HG02588 (cell line): Measurements from ENCODE around the gene SSX2IP.
"Not testable (repeated sequence)": the region's sequence is repeated elsewhere in the genome, so short reads cannot be mapped to it uniquely, and the experiment has no call there.

Experiments used
- ATAC-seq: cut with Tn5 transposase; IDR thresholded peaks from one replicate; pipeline ENCODE4 v1.9.1; 2021; ENCODE audit warnings: mild to moderate bottlenecking, moderate library complexity; ENCODE audit not compliant: unreplicated experiment

The SSX2IP gene, protein sequence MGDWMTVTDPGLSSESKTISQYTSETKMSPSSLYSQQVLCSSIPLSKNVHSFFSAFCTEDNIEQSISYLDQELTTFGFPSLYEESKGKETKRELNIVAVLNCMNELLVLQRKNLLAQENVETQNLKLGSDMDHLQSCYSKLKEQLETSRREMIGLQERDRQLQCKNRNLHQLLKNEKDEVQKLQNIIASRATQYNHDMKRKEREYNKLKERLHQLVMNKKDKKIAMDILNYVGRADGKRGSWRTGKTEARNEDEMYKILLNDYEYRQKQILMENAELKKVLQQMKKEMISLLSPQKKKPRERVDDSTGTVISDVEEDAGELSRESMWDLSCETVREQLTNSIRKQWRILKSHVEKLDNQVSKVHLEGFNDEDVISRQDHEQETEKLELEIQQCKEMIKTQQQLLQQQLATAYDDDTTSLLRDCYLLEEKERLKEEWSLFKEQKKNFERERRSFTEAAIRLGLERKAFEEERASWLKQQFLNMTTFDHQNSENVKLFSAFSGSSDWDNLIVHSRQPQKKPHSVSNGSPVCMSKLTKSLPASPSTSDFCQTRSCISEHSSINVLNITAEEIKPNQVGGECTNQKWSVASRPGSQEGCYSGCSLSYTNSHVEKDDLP

GRCh38 chr1:84690397-84691121 lies at the start of gene SSX2IP:
Gene SSX2IP (minus strand): TSS chr1:84690461. CDS start chr1:84671219, 19,242 bp downstream.
- ATAC-seq, result peak; percentile 95

GRCh38 chr1:84738237-84738636 lies 48.0 kb upstream of the SSX2IP start:
- no peak for ATAC-seq

DNA sequence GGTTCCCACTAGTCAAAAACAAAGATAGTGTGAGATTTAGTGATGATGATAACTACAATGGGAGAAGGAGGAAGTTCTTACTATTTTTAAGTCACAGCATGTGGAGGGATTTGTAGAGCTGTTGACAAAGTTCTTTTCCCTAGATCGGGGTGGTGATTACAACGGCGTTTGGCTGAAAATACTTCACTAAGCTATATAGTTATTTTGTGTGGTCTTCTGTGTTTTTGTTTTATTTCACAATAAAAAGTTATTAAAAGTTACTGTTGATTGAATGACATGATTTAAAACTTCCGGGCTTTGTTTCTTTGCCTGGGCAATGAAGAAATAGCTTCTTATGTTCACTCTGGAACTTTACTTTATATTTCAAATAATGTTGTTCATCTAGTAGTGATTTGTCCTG lies 47.3 kb upstream of the SSX2IP start:
- ATAC-seq, result no peak

DNA sequence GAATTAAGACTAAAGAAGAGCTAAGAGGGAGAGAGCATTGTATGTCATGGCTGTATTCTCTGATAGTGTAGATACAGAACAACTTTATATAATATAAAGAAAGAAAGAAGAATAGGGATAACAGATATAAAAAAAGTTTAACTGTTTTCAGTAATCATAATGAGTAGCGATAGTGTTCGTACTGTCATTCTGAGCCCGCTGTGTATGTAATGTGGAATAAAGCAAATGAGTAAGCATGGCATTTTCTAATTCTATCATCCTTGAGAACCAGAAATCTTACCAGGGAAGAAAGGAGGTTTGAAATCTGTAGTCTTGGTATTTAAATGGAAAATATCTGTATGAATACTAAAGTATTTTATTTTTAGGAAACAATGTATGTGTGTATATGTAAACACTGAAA lies 46.7 kb upstream of the SSX2IP start:
- no peak for ATAC-seq

DNA sequence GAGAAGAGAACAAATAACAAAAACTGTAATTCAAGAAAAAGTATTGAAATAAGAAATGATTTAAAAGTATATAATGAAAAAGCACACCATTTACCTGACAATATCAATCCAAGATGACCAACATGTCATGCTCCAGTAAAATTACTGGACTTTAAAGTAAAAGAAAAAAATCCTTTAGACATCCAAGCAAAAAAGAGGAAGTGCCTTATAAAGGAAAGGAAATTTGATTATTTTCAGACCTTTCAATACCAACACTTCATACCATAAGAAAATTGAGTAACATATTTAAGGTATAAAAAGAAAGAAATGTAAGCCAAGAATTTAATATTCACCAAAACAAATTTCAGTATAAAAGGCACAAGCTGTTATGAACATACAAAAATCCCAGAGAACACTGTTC lies 46.2 kb upstream of the SSX2IP start:
- no peak for ATAC-seq

DNA sequence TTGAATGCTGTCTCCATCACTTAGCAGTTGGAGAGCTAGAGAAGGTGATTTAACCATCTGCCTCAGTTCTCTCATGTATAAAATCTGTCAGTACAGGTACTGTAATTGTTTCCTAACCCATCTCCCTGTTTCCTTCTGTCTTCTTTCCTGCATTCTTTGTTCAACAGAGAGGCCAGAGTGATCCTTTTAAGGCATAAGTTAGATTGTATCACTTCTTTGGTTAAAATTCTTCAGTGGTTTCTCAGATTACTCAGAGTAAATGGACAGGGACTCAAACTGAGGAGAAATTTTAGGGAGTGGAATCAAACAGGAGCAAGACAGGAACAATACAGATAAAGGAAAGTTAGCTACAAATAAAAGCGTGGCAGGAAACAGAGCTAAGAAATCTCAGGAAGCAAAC lies 45.2 kb upstream of the SSX2IP start:
- no peak for ATAC-seq

GRCh38 chr1:84732520-84732919 lies 42.3 kb upstream of the SSX2IP start:
- no peak for ATAC-seq

- ATAC-seq, result no peak
Measured at GRCh38 chr1:84731519-84731918, 41.3 kb upstream of the SSX2IP start.

DNA sequence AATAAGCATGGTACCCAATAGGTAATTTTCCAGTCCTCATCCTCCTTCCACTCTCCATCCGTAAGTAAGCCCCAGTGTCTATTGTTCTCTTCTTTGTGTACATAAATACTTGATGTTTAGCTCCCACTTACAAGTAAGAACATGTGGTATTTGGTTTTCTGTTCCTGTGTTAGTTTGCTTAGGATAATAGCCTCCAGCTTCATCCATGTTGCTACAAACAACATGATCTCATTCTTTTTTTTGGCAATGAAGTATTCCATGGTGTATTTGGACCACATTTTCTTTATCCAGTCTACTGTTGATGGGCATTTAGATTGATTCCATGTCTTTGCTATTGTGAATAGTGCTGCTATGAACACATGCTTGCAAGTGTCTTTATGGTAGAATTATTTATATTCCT lies 37.5 kb upstream of the SSX2IP start:
- ATAC-seq, result not testable (repeated sequence)

DNA sequence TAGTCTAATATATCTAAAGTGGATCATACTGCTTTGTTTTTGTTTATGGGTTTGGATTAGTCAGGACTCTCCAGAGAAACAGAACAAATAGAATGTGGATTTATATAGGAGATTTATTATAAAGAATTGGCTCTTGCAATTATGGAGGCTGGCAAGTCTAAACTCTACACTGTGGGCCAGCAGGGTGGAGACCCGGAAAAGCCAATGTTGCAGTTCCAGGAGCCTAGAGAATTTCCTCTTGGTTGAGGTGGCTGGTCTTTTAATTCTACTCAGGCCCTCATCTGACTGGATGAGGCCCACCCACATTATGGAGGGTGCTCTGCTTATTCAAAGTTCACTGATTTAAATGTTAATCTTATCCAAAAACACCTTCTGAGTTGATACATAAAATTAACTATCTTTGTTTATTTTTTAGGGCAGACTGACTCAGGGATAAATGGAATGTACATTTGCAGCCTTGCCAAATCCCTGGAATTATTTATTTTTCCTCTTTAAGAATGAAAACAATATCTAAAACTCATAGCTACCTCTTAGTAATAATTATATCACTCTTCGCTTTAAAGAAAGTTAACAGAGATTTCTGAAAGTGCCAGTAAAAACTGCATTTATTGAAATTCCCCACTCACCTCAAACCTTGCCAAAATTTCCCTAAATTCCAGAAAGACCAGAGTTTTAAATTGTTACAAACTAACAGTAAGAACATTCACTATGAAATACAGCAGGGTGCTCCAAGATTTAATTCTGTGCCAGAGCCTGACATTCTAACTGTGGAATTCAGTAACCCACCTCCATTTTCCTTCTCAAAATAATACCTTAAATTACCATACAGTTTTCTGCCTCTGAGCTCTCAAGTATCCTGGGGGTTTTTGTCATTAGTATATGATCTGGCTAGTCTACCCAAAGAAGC lies 36.6 kb upstream of the SSX2IP start:
- no peak for ATAC-seq

GRCh38 chr1:84724128-84724860 lies 34.0 kb upstream of the SSX2IP start:
- ATAC-seq, result no peak

DNA sequence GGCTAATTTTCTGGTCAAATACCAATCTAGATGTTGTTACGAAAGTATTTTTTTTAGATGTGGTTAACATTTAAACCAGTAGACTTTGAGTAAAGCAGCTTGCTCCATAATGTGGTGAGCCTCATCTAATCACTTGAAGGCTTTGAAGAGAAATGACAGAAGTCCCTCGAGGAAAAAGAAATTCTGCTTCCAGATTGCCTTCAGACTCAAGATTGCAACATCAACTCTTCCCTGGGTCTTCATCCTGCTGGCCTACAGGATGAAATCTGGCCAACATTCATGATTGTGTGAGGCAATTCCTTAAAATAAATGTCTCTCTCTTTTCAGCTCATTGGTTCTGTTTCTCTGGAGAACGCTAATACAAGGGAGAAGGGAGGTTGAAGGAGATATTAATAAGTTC lies 32.5 kb upstream of the SSX2IP start:
- no peak for ATAC-seq

GRCh38 chr1:84721872-84722271 lies 31.6 kb upstream of the SSX2IP start:
- ATAC-seq, result not testable (repeated sequence)

- no peak for ATAC-seq
Measured at GRCh38 chr1:84721152-84721551, 30.9 kb upstream of the SSX2IP start.

- ATAC-seq, result no peak
Measured at GRCh38 chr1:84720221-84720780, 30.0 kb upstream of the SSX2IP start.

DNA sequence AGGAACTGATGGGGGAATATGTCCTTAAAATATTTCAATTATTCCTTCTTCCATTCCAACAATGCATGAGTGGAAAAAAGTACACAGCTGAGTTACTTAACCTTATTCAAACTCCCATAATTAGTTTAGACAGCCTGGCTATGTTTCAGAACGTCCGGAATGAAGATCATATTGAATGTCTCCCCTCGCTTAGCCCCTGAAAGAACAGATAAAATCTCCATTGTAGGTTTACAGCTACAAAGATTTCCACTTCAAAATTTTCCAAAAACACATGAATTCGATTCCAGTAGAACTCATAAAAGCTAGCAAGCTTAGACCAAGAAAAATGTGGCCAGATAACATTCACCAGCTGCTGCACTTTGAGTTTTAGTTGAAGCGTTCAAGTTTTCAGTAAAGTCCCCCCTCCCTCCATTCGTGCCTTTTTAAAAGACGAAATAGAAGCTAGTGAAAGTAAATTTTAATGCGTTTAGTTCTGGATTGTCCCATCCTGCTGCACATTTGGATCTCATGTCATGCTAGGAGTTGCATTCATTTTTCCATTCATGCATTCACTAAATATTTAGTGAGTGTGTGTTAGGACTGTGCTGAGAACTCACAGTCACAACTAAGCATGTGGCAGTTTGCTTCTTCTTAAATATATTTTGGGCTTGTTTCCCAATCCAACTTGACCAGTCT lies 29.4 kb upstream of the SSX2IP start:
- no peak for ATAC-seq

DNA sequence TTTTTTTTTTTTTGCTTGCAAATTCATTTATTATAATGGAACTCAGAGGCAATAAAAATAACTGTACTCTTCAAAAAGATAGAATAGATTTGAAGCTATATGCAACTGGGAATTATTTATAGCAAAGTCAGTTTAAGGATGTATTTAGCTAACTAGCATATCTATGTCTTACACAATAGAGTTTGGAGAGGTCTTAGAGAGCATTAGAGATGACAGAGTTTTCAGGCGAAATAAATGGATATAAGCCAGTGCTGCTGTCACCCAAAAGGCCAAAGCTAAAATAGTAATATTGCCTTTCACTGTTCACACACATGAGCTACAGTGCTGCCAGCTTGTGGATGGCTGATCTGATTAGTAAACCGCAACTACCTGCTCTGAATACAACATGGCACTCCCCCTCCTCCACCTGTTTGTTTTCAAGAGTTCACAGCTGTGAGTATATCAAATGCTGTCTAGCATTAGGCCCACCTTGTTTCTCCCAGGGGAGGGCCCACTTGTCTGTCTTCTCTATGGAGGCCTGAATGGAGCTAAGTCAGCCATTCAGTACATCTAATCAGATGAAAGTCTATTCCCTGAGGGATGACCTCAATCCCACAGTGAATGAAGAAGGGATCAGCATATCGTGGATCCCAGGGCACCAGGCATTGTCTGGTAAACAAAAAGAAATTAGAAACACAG lies 25.2 kb upstream of the SSX2IP start:
- ATAC-seq, result no peak

- no peak for ATAC-seq
Measured at GRCh38 chr1:84712276-84712874, 22.1 kb upstream of the SSX2IP start.
